Lower leg skin (tissue), 4 donors: ENCODE data around the gene ACSF3. TPM values are rescaled to one million over a fixed set of nuclear protein-coding genes. Genes with fewer than 3 reads are reported as not detected.
A peak's percentile ranks its signal among the peaks of the same experiment; 100 is the strongest.

Experiments
- DNase-seq, 2 donors: peaks; one replicate each; pipeline ENCODE4 v3.0.0-alpha.2; 2019; ENCODE audit warnings: low spot score in 2 of 2
- H3K4me3 ChIP-seq: fragments of 200-600 bp; sonication (generic); 2 replicates; pipeline ENCODE4 v1.5.1; 2017; ENCODE audit warnings: mild to moderate bottlenecking, low read depth; ENCODE audit not compliant: poor library complexity, severe bottlenecking
- POLR2A ChIP-seq, 2 donors: fragments of 450-650 bp; IDR thresholded peaks; one replicate each; pipeline ENCODE4 v1.6.1; 2016 to 2017; ENCODE audit warnings: antibody characterized with exemption in 2 of 2, mild to moderate bottlenecking in 1 of 2, moderate library complexity in 1 of 2
- WGBS, 2 donors: methylation state at CpG; one replicate each; pipeline ENCODE4 v1.1.5; 2018; 5-methylcytosine and 5-hydroxymethylcytosine counted together
- intact Hi-C: fragments of 100-400 bp; cut with DNase I; formaldehyde crosslinking; loops from one replicate; pipeline ENCODE4 v1.15.0; 2023; ENCODE audit warnings: low total_unique reads
- total RNA-seq, 4 donors: library from RNA; depleted of rRNA; stranded (reverse); fragments of >200 nt; gene quantifications; one replicate each; pipeline ENCODE4 v1.1.0, GENCODE V29; 2016
- TF ChIP-seq, protein P1 (sequence below), 3 donors: fragments of 450-650 bp; IDR thresholded peaks; one replicate each; pipeline ENCODE4 v1.5.1; 2016; ENCODE audit warnings: antibody characterized with exemption in 3 of 3, mild to moderate bottlenecking in 3 of 3, moderate library complexity in 2 of 3

The ACSF3 gene
- total RNA-seq, 4 donors from 2014 or later: 22.7 to 42.3 (median 34.4) TPM

DNA sequence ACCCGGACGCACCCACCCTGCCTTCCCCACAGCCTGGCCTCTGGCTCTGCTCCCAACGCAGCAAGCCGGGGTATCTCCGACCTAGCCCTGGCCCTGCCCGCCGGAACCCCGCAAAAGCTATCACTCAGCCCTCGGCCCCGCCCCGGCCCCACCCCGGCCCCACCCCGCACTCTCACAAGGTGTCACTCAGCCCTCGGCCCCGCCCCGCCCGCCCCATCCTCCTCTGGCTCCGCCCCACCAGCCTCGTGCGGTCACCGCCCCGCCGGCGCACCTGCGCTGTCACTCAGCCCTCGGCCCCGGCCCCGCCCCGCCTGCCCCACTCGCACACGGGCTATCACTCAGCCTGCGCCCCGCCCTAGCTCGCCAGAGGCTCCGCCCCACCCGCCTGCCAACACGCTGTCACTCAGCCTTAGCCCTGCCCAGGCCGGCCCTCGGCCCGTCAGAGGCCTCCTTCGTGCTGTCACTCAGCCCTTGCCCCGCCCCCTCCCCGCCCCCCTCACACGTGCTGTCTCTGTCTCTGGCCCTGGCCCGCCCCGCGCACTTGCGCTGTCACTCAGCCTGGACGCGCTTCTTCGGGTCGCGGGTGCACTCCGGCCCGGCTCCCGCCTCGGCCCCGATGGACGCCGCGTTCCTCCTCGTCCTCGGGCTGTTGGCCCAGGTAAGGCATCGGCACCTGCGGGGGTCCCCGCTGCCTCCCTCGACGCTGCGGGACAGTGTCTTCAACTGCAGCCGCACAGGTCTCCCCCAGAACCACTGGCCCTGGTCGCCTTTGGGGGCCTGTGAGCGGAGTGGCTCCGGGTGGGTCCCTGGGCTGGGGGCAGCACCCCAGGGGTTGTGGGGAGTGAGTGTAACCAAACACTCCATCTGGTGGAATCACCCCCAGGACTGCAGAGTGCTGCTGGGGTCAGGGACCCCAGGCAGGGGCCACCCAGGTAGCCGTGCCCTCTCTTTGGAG lies 77.8 kb downstream of the ACSF3 start, which contains the start of gene CDH15:
Gene CDH15 (plus strand): TSS at position 533 of the 955 bp plus-strand sequence. CDS start 84 bp downstream, at position 617.
- intact Hi-C loops: no loop called here
- DNase-seq: peak; percentile 87 to 96
- H3K4me3 ChIP-seq: no peak within 1 kb of the TSS
- 8 to 38% methylated on average over 1 to 56 of the region's 74 CpGs for WGBS, 2 donors
- TF ChIP-seq, protein P1, sequence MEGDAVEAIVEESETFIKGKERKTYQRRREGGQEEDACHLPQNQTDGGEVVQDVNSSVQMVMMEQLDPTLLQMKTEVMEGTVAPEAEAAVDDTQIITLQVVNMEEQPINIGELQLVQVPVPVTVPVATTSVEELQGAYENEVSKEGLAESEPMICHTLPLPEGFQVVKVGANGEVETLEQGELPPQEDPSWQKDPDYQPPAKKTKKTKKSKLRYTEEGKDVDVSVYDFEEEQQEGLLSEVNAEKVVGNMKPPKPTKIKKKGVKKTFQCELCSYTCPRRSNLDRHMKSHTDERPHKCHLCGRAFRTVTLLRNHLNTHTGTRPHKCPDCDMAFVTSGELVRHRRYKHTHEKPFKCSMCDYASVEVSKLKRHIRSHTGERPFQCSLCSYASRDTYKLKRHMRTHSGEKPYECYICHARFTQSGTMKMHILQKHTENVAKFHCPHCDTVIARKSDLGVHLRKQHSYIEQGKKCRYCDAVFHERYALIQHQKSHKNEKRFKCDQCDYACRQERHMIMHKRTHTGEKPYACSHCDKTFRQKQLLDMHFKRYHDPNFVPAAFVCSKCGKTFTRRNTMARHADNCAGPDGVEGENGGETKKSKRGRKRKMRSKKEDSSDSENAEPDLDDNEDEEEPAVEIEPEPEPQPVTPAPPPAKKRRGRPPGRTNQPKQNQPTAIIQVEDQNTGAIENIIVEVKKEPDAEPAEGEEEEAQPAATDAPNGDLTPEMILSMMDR (IDR thresholded peaks at IDR 0.05): no peak
- no peak for TF ChIP-seq POLR2A (IDR thresholded peaks at IDR 0.05)

DNA sequence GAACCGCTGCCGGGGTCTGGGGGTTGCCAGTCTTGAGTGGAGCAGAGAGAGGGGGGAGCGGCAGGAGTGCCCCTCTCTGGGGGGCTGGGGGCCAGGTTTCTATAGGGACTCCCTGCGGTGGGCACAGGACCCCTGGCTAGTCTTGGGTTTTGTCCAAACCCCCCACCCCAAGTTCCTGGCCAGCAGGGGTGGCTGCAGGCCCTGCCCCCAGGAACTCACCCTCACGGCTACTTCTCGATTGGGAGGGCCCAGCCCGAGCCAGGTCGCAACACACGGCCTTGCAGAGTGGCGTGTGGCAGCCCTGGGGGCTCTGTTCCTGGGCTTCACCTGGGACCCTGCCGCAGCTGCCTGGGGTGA lies 78.5 kb downstream of the ACSF3 start:
- 68 to 81% methylated on average over 5 to 6 of the region's 11 CpGs for WGBS, 2 donors

DNA sequence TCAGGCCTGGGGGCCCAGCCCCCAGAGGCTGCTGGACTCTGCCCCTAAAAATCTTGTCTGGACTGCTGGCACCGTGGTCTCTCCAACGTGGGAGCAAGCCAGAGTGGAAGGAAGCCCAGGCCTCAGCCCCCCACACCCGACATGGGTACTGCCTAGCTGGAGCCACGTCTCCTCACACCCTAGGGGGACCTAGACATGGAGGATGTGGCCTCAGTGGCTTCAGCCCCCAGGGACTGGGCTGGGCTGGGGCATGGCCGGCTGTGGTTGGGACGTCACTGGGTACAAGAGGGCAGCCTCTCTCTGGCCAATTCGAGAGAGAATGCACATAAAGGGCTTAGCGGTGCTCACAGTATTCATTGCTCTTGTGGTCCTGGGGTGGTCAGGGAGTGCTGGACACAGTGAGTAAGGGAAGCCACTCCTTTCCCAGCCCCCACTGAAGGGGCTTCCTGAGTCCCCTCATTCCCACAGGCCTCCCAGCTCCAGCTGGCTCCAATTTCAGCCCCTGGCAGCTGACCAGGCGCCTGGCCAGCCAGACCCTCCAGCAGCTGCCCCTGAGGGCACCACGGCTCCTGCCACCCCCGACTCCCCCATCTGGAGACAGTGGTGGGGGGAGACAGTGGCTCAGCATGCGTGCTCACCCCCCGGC lies 79.0 kb downstream of the ACSF3 start:
- no peak for TF ChIP-seq POLR2A (IDR thresholded peaks at IDR 0.05)
- TF ChIP-seq, protein P1 (IDR thresholded peaks at IDR 0.05): no peak
- H3K4me3 ChIP-seq: no peak overlapping the region
- intact Hi-C loops: no loop called here
- no peak for DNase-seq
- WGBS, 2 donors: 53 to 66% methylated on average over 9 to 10 of the region's 13 CpGs

More for the DNA sequence above, 78.5 kb downstream of the ACSF3 start:
- intact Hi-C loops: no loop called here
- no peak for TF ChIP-seq POLR2A (IDR thresholded peaks at IDR 0.05)
- TF ChIP-seq, protein P1 (IDR thresholded peaks at IDR 0.05): no peak
- H3K4me3 ChIP-seq: no peak overlapping the region
- no peak for DNase-seq

DNA sequence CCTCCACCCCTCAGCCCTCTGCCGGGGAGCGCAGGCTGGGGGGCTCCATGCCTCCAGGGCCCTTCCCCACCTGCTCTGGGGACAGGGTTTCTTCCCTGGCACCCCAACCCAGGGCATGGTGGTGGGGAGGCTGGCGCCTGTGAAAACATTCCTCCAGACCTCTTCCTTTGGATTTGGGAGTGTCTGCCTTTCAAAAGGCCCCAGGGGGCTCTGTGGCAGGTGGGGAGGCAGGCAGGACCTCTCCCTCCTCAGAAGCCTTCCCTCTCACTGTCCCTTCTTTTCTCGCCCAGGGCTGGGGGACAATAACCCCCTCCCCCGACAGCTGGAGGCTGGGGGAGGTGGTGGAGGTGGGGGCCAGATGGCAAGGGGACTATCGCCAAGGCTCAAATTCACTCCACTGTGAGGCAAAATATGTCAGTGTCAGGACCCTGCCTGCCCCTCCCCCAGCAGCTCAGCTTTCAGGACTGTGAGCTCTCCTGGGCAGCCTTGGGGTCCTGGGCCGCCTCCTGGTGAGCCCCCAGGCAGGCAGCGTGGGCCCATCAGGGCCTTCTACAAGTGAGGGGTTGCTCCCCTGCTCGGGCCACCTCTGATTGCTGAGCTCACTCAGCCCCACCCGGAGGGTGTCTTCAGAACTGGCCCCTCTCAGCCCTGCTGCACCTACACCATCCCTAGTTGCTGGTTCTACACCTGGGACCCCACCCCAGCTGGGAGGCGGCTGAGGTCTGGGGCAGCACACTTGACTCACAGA lies 79.7 kb downstream of the ACSF3 start:
- H3K4me3 ChIP-seq: no peak overlapping the region
- TF ChIP-seq, protein P1 (IDR thresholded peaks at IDR 0.05): no peak
- TF ChIP-seq POLR2A (IDR thresholded peaks at IDR 0.05): no peak
- 50 to 53% methylated on average over 9 to 11 of the region's 11 CpGs for WGBS, 2 donors
- intact Hi-C loops: no loop called here
- no peak for DNase-seq

DNA sequence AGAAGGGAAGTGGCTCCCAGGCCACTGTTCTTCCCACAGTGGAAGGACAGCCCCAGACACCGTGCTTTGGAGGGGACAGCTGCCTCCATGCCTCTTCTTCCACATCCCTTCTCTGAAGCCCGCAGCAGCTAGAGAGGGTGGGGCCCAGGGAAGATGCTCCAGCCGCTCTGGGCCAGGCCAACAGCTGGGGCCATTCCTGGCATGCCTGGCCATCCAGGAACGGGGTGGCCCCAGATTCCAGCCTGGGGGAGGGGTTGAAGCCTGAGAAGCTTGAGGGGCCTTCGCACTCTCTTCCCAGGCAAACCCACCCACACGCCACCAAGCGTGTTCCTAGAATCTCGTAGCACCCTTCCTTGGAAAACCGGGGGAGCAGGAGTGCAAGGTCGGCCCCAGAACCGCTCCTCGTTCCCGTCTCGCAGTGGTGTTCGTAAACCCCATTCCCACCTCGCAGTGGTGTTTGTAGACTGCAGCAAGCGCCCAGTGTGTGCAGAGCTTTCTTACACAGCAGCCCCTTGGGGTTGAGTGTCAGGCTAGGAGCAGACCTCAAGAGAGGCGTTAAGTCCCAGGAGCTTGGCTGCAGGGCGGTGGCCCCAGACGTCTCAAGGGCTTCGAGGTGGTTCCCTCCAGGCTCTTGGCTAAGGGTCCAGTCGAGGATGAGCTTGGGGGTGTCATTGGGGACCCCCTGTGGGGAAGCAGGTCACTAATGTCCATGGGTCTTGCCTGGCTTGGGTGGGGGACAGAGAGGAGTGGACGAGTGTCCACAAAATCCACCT lies 80.6 kb downstream of the ACSF3 start:
- 65 to 69% methylated on average over 23 of the region's 23 CpGs for WGBS, 2 donors
- TF ChIP-seq, protein P1 (IDR thresholded peaks at IDR 0.05): no peak
- no peak for TF ChIP-seq POLR2A (IDR thresholded peaks at IDR 0.05)
- DNase-seq: no peak
- H3K4me3 ChIP-seq: no peak overlapping the region
- intact Hi-C loops: no loop called here
